Cardiac muscle cell (in vitro differentiated cells and primary cell): ENCODE results near the gene CADM1. TPM values are rescaled to one million over a fixed set of nuclear protein-coding genes. Genes with fewer than 3 reads are reported as not detected.

ENCODE experiments used
- DNase-seq, 2 donors: peaks; one replicate each; pipeline versions ENCODE4 v3.0.0 to v3.0.0-alpha.2; 2010 to 2017; ENCODE audit warnings: low read depth in 1 of 2, low spot score in 1 of 2
- H3K27ac ChIP-seq: fragments of 200-600 bp; sonication (generic); 2 replicates; pipeline ENCODE4 v1.5.1; 2016
- H3K27me3 ChIP-seq: fragments of 200-600 bp; sonication (generic); 2 replicates; pipeline ENCODE4 v1.6.0; 2016; ENCODE audit warnings: control low read depth
- H3K36me3 ChIP-seq: fragments of 200-600 bp; sonication (generic); 2 replicates; pipeline ENCODE4 v1.5.1; 2016; ENCODE audit warnings: control low read depth
- H3K4me1 ChIP-seq: fragments of 200-600 bp; sonication (generic); 2 replicates; pipeline ENCODE4 v1.8.1; 2017; ENCODE audit warnings: low read depth, mild to moderate bottlenecking, mixed run types
- H3K4me3 ChIP-seq: fragments of 200-600 bp; sonication (generic); 2 replicates; pipeline ENCODE4 v1.5.1; 2016; ENCODE audit warnings: mild to moderate bottlenecking
- H3K9me3 ChIP-seq: fragments of 200-600 bp; sonication (generic); 2 replicates; pipeline ENCODE4 v1.5.1; 2017; ENCODE audit warnings: low read depth, mild to moderate bottlenecking, control low read depth
- polyA plus RNA-seq: library from polyadenylated mRNA; unstranded; fragments of >200 nt; fragmentation: Nextera tagmentation; extraction: Ambion mirVana; gene quantifications from 2 replicates; pipeline ENCODE4 v1.2.1, GENCODE V29; 2016
- total RNA-seq: library from RNA; depleted of rRNA; stranded (reverse); fragments of >200 nt; gene quantifications from 2 replicates; pipeline ENCODE4 v1.2.3, GENCODE V29; 2016
- TF ChIP-seq, protein P1 (sequence below): IDR thresholded peaks from 2 replicates; pipeline ENCODE4 v1.5.1; 2012; ENCODE audit warnings: low read depth, mild to moderate bottlenecking, low read length

Gene CADM1
- total and polyA plus RNA-seq, 2 experiments from 2014 or later: 113 to 149 TPM

DNA sequence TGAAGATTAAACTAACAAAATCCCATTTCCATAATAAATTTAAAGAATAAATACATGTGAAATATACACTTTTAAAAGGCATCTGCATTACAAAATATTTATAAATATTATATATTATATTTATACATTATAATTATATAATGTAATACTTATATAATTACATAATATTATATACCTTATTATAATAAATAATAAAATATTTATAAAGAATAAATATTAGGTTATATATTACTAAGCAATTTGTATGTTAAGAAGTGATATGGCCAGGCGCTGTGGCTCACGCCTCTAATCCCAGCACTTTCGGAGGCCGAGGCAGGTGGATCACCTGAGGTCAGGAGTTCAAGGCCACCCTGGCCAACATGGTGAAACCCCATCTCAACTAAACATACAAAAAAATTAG, 97.8 kb downstream of the CADM1 start:
- Histone ChIP-seq H3K4me3 (no peak overlapping the region), H3K9me3 (no peaks in the 10 kb centered on the region), H3K27ac (no peak overlapping the region), H3K27me3 (no peaks in the 10 kb centered on the region), H3K4me1 (peaks cover 11% of the 10 kb centered on the region), H3K36me3 (no peaks in the 10 kb centered on the region)
- DNase-seq: no peak
- TF ChIP-seq, protein P1, sequence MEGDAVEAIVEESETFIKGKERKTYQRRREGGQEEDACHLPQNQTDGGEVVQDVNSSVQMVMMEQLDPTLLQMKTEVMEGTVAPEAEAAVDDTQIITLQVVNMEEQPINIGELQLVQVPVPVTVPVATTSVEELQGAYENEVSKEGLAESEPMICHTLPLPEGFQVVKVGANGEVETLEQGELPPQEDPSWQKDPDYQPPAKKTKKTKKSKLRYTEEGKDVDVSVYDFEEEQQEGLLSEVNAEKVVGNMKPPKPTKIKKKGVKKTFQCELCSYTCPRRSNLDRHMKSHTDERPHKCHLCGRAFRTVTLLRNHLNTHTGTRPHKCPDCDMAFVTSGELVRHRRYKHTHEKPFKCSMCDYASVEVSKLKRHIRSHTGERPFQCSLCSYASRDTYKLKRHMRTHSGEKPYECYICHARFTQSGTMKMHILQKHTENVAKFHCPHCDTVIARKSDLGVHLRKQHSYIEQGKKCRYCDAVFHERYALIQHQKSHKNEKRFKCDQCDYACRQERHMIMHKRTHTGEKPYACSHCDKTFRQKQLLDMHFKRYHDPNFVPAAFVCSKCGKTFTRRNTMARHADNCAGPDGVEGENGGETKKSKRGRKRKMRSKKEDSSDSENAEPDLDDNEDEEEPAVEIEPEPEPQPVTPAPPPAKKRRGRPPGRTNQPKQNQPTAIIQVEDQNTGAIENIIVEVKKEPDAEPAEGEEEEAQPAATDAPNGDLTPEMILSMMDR: no peak

DNA sequence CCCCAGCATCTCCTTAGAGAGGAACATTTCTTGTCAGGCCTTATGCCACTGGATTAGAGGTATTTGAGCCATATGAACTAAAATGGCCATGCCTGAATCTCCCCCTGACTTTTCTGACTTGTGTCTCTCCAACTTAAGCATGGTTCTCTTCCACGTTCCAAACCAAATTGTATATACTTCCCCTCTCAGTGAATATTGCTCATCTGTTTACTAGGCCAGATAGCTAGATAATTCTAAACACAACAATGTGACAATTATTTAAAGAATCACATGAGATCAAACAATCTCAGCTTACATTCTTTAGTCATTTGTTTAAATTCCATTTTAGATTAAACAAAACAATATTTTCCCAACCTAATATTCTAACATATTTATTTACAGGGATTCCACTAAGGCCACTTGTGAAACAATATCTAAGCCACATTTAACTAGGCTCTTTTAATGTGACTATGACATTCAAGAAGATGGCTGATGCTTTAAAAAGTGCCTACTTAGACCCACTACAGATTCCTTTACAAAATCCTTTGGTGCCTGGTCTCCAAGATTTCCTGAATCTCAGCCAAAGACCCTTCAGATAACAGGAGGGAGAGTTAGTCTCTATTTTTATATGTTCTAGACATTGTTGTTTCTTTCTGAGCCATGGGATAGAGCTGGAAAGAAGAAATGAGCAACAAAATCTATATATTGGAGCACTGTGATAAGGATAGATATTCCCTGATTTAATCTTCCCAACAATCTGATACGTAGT, 105.7 kb downstream of the CADM1 start:
- TF ChIP-seq, protein P1: no peak
- Histone ChIP-seq H3K36me3 (no peaks in the 10 kb centered on the region), H3K4me3 (no peak overlapping the region), H3K27ac (peak overlapping the region; percentile 66), H3K4me1 (peaks cover 15% of the 10 kb centered on the region), H3K27me3 (no peaks in the 10 kb centered on the region), H3K9me3 (no peaks in the 10 kb centered on the region)
- peak in 1 of 2 donors; percentile 53 for DNase-seq

DNA sequence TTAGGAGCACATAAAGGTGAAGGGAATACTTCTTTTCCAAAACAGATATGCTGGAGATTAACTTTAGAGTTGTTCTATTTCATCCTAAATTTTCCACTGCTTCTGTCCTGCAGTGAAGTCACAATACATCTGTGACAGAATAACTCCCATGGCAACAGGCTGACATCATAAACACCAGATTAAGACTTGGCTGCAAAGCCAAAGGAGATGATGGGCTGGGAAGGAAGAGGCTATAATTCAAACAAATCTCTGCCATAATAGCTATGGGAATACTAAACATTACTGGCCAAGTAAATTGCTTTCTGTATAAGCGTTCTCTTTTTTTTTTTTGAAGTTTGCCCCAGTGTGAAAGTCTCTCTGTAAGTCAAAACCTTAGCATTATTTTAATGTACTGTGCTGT, 107.7 kb downstream of the CADM1 start:
- Histone ChIP-seq H3K4me3 (no peak overlapping the region), H3K27me3 (no peaks in the 10 kb centered on the region), H3K9me3 (no peaks in the 10 kb centered on the region), H3K36me3 (no peaks in the 10 kb centered on the region), H3K27ac (no peak overlapping the region), H3K4me1 (peaks cover 22% of the 10 kb centered on the region)
- TF ChIP-seq, protein P1: no peak
- DNase-seq: no peak

DNA sequence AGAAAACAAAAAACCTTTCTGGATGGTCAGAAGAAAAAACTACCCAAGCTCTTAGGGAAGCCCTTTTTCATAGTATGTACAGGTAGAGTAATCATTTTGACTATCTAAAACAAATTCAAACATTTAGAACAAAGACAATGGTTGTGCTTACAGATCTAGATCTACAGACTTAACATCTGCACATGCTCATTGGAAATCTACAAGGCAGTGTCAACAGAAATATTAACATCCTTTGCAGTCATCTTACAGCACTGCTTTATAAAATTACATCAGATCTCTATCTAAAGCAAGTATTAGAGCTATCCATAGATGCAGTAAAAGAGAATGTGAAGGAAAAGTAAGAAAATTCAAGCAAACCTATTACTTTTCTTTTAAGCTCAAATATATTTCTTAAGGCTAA, 110.3 kb downstream of the CADM1 start:
- Histone ChIP-seq H3K27me3 (no peaks in the 10 kb centered on the region), H3K9me3 (no peaks in the 10 kb centered on the region), H3K27ac (no peak overlapping the region), H3K36me3 (no peaks in the 10 kb centered on the region), H3K4me3 (no peak overlapping the region), H3K4me1 (peaks cover 36% of the 10 kb centered on the region)
- no peak for DNase-seq
- TF ChIP-seq, protein P1: no peak

DNA sequence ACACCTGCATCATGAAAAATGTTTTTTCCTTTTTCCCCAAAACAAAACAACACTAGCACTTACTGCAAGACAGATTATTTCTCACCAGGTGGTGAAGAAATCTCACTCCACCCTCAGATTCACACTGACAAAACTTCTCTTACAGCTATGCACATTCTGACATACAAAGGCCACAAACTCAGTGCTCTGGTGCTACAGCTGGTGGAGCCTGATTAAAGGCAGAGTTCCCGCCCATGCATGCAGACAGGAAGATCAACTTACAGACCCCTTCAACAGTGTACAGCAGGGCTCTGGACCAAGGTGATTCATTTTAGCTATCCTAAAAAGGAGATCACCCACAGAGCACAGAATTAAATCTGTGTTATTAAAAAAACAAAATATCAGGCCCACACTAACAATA, 112.6 kb downstream of the CADM1 start:
- Histone ChIP-seq H3K4me3 (no peak overlapping the region), H3K36me3 (no peaks in the 10 kb centered on the region), H3K9me3 (no peaks in the 10 kb centered on the region), H3K27me3 (no peaks in the 10 kb centered on the region), H3K27ac (peak overlapping the region; percentile 67), H3K4me1 (peaks cover 37% of the 10 kb centered on the region)
- DNase-seq: peak in 1 of 2 donors; percentile 70
- TF ChIP-seq, protein P1: no peak
